ENCODE results near the gene B4GALNT4.

DNA sequence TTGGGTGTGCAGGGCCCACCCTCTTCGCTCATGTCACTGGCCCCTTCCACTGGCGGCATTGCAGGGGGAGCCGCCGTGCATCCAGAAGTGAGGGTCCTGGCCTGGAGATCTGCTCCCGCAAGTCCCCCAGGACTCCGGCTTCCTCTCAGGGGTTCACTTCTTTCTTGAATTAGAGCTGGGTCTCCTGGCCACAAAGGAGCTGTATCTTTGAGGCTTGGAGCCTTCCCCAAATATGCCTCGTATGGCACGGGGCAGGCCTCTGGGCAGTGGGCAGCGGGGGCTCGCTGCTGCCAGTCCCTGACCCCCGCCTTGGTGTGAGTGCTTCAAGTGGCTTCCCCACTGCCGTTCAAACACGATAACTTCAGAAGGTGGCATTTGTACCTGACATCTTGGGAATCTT is 41.3 kb upstream of the B4GALNT4 start:
- TF ChIP-seq, protein P1, sequence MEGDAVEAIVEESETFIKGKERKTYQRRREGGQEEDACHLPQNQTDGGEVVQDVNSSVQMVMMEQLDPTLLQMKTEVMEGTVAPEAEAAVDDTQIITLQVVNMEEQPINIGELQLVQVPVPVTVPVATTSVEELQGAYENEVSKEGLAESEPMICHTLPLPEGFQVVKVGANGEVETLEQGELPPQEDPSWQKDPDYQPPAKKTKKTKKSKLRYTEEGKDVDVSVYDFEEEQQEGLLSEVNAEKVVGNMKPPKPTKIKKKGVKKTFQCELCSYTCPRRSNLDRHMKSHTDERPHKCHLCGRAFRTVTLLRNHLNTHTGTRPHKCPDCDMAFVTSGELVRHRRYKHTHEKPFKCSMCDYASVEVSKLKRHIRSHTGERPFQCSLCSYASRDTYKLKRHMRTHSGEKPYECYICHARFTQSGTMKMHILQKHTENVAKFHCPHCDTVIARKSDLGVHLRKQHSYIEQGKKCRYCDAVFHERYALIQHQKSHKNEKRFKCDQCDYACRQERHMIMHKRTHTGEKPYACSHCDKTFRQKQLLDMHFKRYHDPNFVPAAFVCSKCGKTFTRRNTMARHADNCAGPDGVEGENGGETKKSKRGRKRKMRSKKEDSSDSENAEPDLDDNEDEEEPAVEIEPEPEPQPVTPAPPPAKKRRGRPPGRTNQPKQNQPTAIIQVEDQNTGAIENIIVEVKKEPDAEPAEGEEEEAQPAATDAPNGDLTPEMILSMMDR (IDR thresholded peaks at IDR 0.05 in 4 of 5, conservative IDR thresholded peaks at IDR 0.05 in 1 of 5): no peak
- TF ChIP-seq POLR2A (IDR thresholded peaks at IDR 0.05): no peak

Measured in gastrocnemius medialis (tissue), 4 donors.